ENCODE data around the gene CHRNA1.
"Not testable (repeated sequence)": the region's sequence is repeated elsewhere in the genome, so short reads cannot be mapped to it uniquely, and the experiment has no call there.

The CHRNA1 gene

DNA sequence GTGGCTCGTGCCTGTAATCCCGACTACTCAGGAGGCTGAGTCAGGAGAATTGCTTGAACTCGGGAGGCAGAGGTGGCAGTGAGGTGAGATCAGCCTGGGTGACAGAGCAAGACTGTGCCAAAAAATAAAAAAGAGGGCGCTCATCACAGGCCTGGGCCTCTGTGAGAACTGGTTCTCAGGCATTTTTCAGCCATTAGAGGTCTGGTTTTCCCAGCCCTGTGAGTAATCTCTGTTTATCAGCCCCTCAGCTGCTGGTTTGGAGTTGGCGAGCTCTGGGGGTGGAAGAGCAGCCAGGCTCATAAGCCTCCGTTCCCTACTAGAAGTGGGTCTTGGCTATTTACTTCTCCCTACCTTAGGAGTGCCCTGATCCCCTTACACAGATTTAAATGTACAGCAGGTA, 53.1 kb downstream of the CHRNA1 start:
- no peak for DNase-seq

DNA sequence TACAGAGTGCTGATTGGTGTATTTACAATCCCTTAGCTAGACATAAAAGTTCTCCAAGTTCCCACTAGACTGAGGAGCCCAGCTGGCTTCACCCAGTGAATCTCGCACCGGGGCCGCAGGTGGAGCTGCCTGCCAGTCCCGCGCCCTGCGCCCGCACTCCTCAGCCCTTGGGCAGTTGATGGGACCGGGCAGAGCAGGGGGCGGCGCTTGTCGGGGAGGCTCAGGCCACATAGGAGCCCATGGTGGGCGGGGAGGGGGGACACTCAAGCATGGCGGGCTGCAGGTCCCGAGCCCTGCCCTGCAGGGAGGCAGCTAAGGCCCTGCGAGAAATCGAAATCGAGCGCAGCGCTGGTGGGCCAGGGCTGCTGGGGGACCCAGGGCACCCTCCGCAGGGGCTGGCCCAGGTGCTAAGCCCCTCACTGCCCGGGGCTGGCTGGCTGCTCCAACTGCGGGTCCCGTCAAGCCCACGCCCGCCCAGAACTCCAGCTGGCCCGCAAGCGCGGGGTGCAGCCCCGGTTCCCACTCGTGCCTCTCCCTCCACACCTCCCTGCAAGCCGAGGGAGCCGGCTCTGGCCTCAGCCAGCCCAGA, 54.8 kb downstream of the CHRNA1 start:
- not testable (repeated sequence) for DNase-seq

DNA sequence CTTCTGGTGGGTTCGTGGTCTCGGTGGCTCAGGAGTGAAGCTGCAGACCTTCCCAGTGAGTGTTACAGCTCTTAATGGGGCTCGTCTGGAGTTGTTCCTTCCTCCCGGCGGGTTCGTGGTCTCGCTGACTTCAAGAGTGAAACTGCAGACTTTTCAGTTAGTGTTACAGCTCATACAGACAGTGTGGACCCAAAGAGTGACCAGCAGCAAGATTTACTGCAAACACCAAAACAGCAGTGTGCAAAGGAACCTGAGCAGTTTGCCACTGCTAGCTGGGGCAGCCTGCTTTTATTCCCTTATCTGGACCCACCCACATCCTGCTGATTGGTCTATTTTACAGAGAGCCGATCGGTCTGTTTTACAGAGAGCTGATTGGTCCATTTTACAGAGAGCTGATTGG, 55.6 kb downstream of the CHRNA1 start:
- no peak for DNase-seq

DNA sequence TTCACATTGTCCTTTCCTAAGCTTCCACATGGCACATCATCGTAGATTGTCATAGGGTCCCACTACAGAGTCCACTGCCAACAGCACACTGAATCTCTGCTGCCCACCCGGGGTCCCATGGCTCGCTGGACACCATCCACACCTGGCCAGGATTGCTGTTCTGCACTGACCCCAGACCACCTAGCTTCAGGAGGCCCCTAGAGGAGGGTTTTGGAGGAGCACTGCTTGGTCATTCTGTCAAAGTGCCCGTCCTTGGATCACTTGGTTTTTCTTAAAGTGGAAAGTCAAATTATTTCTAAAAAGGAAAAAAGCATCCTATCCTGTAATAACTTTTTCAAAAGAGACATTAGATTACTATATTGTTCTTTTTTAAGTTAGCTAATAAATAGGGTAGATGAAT, 59.0 kb downstream of the CHRNA1 start:
- DNase-seq = no peak

DNA sequence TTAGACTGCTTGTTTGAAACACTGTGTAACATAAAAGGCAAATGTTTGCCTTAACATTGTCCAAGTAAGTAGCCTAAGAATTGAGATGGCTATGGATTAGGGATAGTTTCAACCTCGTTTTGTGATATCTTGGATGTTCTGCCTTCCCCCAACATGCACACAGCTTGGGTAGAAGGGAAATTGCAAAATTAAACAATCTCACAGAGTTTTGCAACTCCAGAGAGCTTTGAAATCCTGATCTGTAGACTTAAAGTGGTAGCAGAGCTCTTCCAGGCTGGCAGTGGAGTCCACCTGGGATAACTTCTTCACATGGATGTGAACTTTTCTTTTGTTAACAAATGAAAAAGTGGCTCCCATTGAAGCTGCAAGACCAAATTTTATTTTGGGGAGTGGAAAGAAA, 59.6 kb downstream of the CHRNA1 start:
- DNase-seq = no peak

DNA sequence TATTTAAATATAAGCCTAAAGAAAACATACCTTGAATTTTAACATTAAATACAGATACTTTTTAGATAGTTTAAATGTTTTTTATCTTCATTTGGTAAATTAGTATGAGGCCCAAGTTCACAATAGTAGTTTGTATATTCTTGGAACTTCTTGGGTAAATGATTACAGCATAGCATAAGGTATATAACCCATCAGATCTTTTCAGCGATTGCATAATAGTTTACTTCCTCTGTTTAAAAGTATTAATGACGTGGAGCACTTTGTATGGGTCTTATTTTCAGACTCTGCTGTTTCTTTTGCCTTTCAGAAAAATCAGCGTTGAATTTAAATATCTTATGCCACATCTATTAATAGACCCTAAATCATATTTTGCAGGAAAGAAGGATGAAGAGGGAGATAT, 60.2 kb downstream of the CHRNA1 start:
- no peak for DNase-seq

DNA sequence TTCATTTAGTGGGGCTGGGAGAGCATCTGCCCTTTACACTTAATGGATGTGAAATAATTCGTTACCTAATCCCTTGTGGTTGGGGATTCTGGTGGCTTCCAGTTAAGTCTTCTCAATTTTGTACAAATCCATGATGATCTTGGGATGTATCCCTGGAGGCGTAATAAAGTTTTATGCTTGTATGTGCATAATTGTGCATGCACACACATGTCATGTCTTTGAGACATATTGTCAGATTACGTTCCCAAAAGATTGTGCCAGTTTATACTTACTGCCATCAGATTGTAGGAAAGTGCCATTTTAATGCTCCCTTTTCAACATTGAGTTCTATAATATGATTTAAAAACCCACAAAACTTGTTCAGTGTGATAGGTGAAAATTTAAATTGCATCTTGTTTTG, 60.8 kb downstream of the CHRNA1 start:
- no peak for DNase-seq

DNA sequence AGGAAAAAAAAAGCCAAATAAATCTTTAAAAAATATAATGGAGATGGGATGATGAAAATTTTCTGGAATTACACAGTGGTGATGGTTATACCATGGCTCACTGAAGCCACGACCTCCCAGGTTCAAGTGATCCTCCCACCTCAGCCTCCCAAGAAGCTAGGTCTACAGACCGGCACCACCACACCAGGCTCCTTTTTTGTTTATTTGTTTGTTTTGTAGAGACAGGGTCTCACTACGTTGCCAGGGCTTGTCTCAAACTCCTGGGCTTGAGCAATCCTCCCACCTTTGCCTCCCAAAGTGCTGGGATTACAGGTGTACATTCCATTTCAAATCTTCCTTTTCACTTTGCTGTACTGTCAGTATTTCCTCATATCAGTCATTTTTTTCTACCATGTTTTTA, 61.7 kb downstream of the CHRNA1 start:
- DNase-seq = no peak

DNA sequence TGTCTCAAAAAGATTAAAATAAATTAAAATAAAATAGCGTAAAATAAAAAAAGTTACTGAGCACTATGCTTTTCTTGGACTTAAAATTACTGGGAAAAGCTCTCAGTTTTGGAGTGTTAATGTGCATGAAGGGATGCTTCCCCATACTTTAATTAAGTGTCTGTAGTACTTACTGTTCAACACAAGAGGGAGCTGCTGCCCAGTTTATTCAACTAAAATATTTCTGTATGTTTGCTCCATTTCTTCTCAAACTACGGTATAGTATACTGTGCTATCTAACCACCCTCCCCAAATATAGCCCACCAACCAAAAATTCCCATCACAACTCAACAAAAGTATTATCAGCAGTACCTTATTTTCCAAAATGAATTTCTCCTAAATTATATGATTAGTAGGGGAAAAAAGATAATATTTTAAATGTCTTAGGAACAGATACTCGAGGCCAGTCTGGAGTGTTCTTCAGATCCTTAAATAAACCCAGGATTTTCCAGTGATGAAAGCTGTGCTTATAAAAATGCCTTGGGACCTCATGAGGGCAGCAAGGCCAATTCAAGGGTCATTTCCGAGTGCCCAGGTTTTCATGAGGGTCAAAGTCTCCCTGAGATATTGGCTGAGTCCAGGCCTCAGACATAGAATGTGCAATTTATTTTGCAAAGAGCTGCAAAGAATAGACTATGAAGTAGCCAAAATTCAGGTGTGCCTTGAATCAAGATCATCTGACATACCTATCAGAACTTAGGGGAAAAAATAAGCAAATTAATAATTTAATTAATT, 64.1 kb downstream of the CHRNA1 start:
- no peak for DNase-seq
